Neuronal stem cell (in vitro differentiated cells): ENCODE measurements around the gene FTCD.

Source experiments
- DNase-seq: peaks from one replicate; pipeline ENCODE4 v3.0.0-alpha.2; 2013; ENCODE audit warnings: low spot score
- H2AFZ ChIP-seq: one replicate; pipeline ENCODE4 v1.6.1; 2013; ENCODE audit warnings: mild to moderate bottlenecking, low read length, inconsistent platforms
- H2AK5ac ChIP-seq: 2 replicates; pipeline ENCODE4 v1.6.1; 2013; ENCODE audit warnings: low read depth, mild to moderate bottlenecking, inconsistent platforms, low read length, moderate library complexity, mixed read lengths
- H2BK120ac ChIP-seq: 2 replicates; pipeline ENCODE4 v1.6.1; 2013; ENCODE audit warnings: low read depth, mild to moderate bottlenecking, inconsistent platforms, low read length, moderate library complexity, mixed read lengths
- H2BK12ac ChIP-seq: one replicate; pipeline ENCODE4 v1.6.1; 2013; ENCODE audit warnings: low read length, inconsistent platforms
- H2BK15ac ChIP-seq: 2 replicates; pipeline ENCODE4 v1.6.1; 2013; ENCODE audit warnings: mild to moderate bottlenecking, low read length, inconsistent platforms, mixed read lengths
- H2BK5ac ChIP-seq: one replicate; pipeline ENCODE4 v1.6.1; 2013; ENCODE audit warnings: inconsistent platforms, mild to moderate bottlenecking, low read length, moderate library complexity
- H3K14ac ChIP-seq: one replicate; pipeline ENCODE4 v1.6.1; 2013; ENCODE audit warnings: low read length, inconsistent platforms
- H3K18ac ChIP-seq: 2 replicates; pipeline ENCODE4 v1.6.1; 2013; ENCODE audit warnings: low read length, inconsistent platforms
- H3K23ac ChIP-seq: 2 replicates; pipeline ENCODE4 v1.6.1; 2013; ENCODE audit warnings: low read depth, mild to moderate bottlenecking, mixed read lengths, low read length, inconsistent platforms; ENCODE audit not compliant: poor library complexity
- H3K27ac ChIP-seq: replicated peaks from 3 replicates; pipeline ENCODE4 v1.5.1; 2013; ENCODE audit warnings: low read length, inconsistent platforms
- H3K27me3 ChIP-seq, 3 experiments: 2 replicates each; pipeline ENCODE4 v1.6.1; 2013; ENCODE audit warnings: low read length in 3 of 3, mild to moderate bottlenecking in 2 of 3, inconsistent platforms in 1 of 3, low read depth in 1 of 3, mixed read lengths in 1 of 3, moderate library complexity in 1 of 3; ENCODE audit not compliant: control insufficient read depth in 3 of 3, insufficient read depth in 3 of 3
- H3K36me3 ChIP-seq, 2 donors: replicated peaks in 1 of 2; 2 replicates each; pipeline ENCODE4 v1.6.1; 2013; ENCODE audit warnings: low read length in 2 of 2; ENCODE audit not compliant: control insufficient read depth in 2 of 2, insufficient read depth in 2 of 2
- H3K4ac ChIP-seq: 2 replicates; pipeline ENCODE4 v1.6.1; 2013; ENCODE audit warnings: inconsistent platforms, mild to moderate bottlenecking, low read length, moderate library complexity
- H3K4me1 ChIP-seq, 2 donors: 1 replicate in 1 of 2; 2 replicates in 1 of 2; pipeline ENCODE4 v1.6.1; 2013; ENCODE audit warnings: low read length in 2 of 2, low read depth in 1 of 2; ENCODE audit not compliant: control insufficient read depth in 2 of 2, insufficient read depth in 1 of 2
- H3K4me2 ChIP-seq: one replicate; pipeline ENCODE4 v1.6.1; 2013; ENCODE audit warnings: mild to moderate bottlenecking, low read length, inconsistent platforms; ENCODE audit not compliant: insufficient read depth, poor library complexity, severe bottlenecking
- H3K4me3 ChIP-seq, 2 donors: 2 replicates each; pipeline ENCODE4 v1.5.1; 2013; ENCODE audit warnings: low read length in 2 of 2, mild to moderate bottlenecking in 2 of 2, inconsistent platforms in 1 of 2, moderate library complexity in 1 of 2
- H3K79me1 ChIP-seq: one replicate; pipeline ENCODE4 v1.6.1; 2013; ENCODE audit warnings: low read depth, mild to moderate bottlenecking, inconsistent platforms, low read length, moderate library complexity
- H3K9ac ChIP-seq: one replicate; pipeline ENCODE4 v1.6.1; 2013; ENCODE audit warnings: mild to moderate bottlenecking, low read depth, low read length, inconsistent platforms; ENCODE audit not compliant: poor library complexity
- H3K9me3 ChIP-seq, 2 donors: replicated peaks in 1 of 2; 2 replicates each; pipeline versions ENCODE3 to v1.6.1; 2013; ENCODE audit warnings: low read length in 2 of 2, mild to moderate bottlenecking in 2 of 2, inconsistent platforms in 1 of 2, low read depth in 1 of 2, mixed read lengths in 1 of 2, moderate library complexity in 1 of 2; ENCODE audit not compliant: control insufficient read depth in 2 of 2, insufficient read depth in 1 of 2
- H4K8ac ChIP-seq: one replicate; pipeline ENCODE4 v1.6.1; 2013; ENCODE audit warnings: low read depth, mild to moderate bottlenecking, inconsistent platforms, low read length, moderate library complexity
- H4K91ac ChIP-seq: one replicate; pipeline ENCODE4 v1.6.1; 2013; ENCODE audit warnings: low read length, low read depth, mild to moderate bottlenecking, inconsistent platforms; ENCODE audit not compliant: poor library complexity
- WGBS, 2 donors: extraction: QIAGEN DNeasy Blood & Tissue Kit; methylation state at CpG; one replicate each; pipeline ENCODE4 v1.1.7; 2013; ENCODE audit warnings: missing lambda C conversion rate in 2 of 2, mixed read lengths in 1 of 2; ENCODE audit not compliant: insufficient read length in 2 of 2, insufficient replicate concordance in 1 of 2; ENCODE audit errors: extremely low coverage in 2 of 2; 5-methylcytosine and 5-hydroxymethylcytosine counted together

The FTCD gene

DNA sequence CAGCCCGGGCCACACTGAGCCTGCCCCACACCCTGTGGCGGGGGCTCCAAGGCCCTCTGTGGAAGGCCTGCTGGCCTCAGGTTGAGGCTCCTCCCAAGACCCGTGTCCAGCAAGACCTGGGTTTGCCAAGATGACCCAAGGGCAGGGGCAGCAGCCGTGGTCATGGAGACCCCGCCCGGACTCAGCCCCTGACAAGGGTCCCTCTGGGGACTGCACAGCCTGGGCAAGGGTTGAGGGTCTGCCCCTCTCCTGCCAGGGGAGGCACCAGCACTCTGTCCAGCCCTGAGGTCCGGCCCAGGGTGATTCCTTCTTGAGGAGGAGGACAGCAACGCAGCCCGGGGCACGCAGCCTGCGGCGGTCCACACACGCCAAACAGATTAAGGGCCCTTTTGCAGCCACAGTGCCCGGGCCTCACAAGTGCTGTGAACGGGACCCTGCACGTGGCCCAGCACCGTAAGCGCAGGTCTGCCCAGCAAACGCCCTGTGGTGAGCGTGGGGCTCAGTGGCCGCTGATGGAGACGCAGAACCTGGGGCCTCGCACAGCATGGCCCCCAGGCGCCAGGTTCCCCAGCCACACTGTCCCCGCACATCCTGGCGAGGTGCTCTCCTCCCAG is 25.5 kb upstream of the FTCD start:
- Histone ChIP-seq H3K14ac (no peak overlapping the region), H3K18ac (peak overlapping the region; percentile 28), H3K23ac (peak overlapping the region; percentile 58), H3K4me3 (no peak overlapping the region), H2BK12ac (no peak overlapping the region), H3K9ac (peak overlapping the region; percentile 44), H2BK5ac (no peak overlapping the region), H3K27me3 (no peaks in the 10 kb centered on the region), H3K9me3 (no peaks in the 10 kb centered on the region), H2BK120ac (no peak overlapping the region), H3K79me1 (peaks cover 18% of the 10 kb centered on the region), H2BK15ac (no peak overlapping the region), H3K4ac (no peak overlapping the region), H4K91ac (no peak overlapping the region), H2AK5ac (no peak overlapping the region), H2AFZ (no peak overlapping the region), H3K4me2 (no peak overlapping the region), H3K27ac (no peak overlapping the region), H3K4me1 (peaks cover 3 to 7% of the 10 kb centered on the region in 2 donors), H3K36me3 (no peaks in the 10 kb centered on the region), H4K8ac (peak overlapping the region; percentile 17)
- no CpG with 5 or more reads among the region's 26 CpGs for WGBS, 2 donors
- DNase-seq: no peak

DNA sequence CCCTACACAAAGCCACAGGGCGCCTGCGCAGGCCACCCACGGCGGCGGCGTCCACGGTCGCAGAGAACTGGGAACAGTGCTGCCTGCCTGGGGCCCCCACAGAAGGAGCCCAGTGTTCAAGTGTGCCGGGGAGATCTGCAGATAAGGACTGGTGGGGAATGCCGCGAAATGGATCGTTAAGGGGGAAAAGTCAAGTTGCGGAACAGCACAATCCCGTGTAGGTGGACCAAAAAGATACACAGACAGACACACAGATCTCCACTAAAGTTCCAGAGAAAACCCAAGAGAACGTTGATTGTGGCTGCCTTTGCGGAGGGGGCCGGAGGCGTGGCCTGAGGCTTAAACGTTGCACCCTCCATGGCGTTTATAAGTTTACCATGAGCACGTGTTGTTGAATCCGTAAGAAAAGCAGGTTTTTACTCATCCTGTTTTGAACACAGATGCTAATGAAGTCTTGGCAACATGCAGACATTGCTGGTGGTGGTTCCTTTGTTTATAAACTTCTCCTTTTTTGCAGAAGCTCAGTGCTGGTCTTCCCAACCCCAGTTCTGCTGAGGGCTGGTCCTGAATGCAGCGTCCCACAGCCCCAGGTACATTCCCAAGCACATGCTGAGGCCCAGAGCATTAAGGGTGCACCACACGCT is 24.8 kb upstream of the FTCD start:
- Histone ChIP-seq H3K79me1 (peaks cover 18% of the 10 kb centered on the region), H4K91ac (no peak overlapping the region)

DNA sequence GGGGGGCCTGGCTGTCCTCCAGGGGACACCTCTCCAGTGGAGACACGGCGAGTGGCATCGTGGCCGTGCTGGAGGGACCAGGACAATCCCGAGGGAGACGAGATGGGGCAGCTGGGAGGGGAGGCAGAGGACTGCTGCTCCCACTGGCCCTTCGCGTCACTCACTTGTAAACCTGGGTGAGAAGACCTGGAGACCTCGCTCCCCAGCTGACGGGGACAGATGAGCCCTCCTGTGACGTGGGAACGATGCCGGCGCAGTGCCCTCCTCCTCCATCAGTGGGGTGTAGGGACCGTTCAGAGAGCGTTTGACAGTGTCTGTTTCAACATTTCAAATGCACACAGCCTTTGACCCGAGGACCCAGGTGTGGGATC is 24.3 kb upstream of the FTCD start:
- Histone ChIP-seq H2AFZ (no peak overlapping the region), H2BK12ac (no peak overlapping the region), H3K18ac (no peak overlapping the region), H3K9ac (no peak overlapping the region), H2AK5ac (peak overlapping the region; percentile 26), H3K4me2 (no peak overlapping the region), H3K9me3 (no peaks in the 10 kb centered on the region), H2BK15ac (no peak overlapping the region), H2BK120ac (no peak overlapping the region), H3K23ac (peak overlapping the region; percentile 55), H4K91ac (no peak overlapping the region), H3K4me1 (peaks cover 0 to 6% of the 10 kb centered on the region in 2 donors), H3K14ac (peak overlapping the region; percentile 38), H4K8ac (peak overlapping the region; percentile 65), H3K79me1 (peaks cover 18% of the 10 kb centered on the region), H3K27me3 (no peaks in the 10 kb centered on the region), H2BK5ac (no peak overlapping the region), H3K4ac (no peak overlapping the region), H3K27ac (no peak overlapping the region), H3K36me3 (no peaks in the 10 kb centered on the region), H3K4me3 (no peak overlapping the region)
- DNase-seq: no peak
- WGBS, 2 donors: no CpG with 5 or more reads among the region's 17 CpGs

More for the DNA sequence above, 24.8 kb upstream of the FTCD start:
- H3K4ac ChIP-seq: no peak overlapping the region
- H3K4me3 ChIP-seq: no peak overlapping the region
- no peak for DNase-seq
- no peak overlapping the region for H2BK5ac ChIP-seq
- H2BK15ac ChIP-seq: no peak overlapping the region
- H3K9me3 ChIP-seq: no peaks in the 10 kb centered on the region
- H2BK120ac ChIP-seq: no peak overlapping the region
- peak overlapping the region; percentile 30 for H3K9ac ChIP-seq
- H3K27me3 ChIP-seq: no peaks in the 10 kb centered on the region
- no peak overlapping the region for H3K27ac ChIP-seq
- H2AFZ ChIP-seq: no peak overlapping the region
- H3K4me1 ChIP-seq: peaks cover under 1 to 7% of the 10 kb centered on the region in 2 donors
- H3K36me3 ChIP-seq: no peaks in the 10 kb centered on the region
- H3K14ac ChIP-seq: no peak overlapping the region
- H2AK5ac ChIP-seq: peak overlapping the region; percentile 26
- peak overlapping the region; percentile 58 for H3K23ac ChIP-seq
- no CpG with 5 or more reads among the region's 24 CpGs for WGBS, 2 donors
- H3K18ac ChIP-seq: no peak overlapping the region
- no peak overlapping the region for H3K4me2 ChIP-seq
- H4K8ac ChIP-seq: no peak overlapping the region
- no peak overlapping the region for H2BK12ac ChIP-seq

DNA sequence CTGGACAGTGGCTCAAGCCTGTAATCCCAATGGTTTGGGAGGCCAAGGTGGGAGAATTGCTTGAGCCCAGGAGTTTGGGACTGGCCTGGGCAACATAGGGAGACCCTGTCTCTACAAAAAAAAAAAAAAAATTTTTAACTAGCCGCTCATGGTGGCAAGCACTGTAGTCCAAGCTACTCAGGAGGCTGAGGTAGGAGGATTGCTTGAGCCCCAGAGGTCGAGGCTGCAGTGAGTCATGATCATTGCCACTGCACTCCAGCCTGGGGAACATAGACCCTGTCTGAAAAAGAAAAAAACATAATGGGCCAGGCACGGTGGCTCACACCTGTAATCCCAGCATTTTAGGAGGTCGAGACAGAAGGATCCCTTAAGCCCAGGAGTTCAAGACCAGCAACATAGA is 23.6 kb upstream of the FTCD start:
- no peak overlapping the region for H3K14ac ChIP-seq
- H2BK5ac ChIP-seq: no peak overlapping the region
- no peak overlapping the region for H2BK12ac ChIP-seq
- H4K91ac ChIP-seq: no peak overlapping the region
- no peak overlapping the region for H4K8ac ChIP-seq
- H3K27me3 ChIP-seq: no peaks in the 10 kb centered on the region
- H3K4me3 ChIP-seq: no peak overlapping the region
- H3K9me3 ChIP-seq: no peaks in the 10 kb centered on the region
- H3K18ac ChIP-seq: no peak overlapping the region
- no peak overlapping the region for H2AK5ac ChIP-seq
- DNase-seq: no peak
- H3K36me3 ChIP-seq: no peaks in the 10 kb centered on the region
- peaks cover 0 to 5% of the 10 kb centered on the region in 2 donors for H3K4me1 ChIP-seq
- H3K4me2 ChIP-seq: no peak overlapping the region
- peaks cover 18% of the 10 kb centered on the region for H3K79me1 ChIP-seq
- no peak overlapping the region for H3K9ac ChIP-seq
- no peak overlapping the region for H3K23ac ChIP-seq
- no CpG with 5 or more reads among the region's 4 CpGs for WGBS, 2 donors
- H2BK15ac ChIP-seq: no peak overlapping the region
- no peak overlapping the region for H3K4ac ChIP-seq
- no peak overlapping the region for H2BK120ac ChIP-seq
- H2AFZ ChIP-seq: no peak overlapping the region
- H3K27ac ChIP-seq: no peak overlapping the region
